T-helper 1 cell treated with Interleukin-12 subunit alpha and Interleukin-12 subunit beta and Interleukin-4 antibody, amounts not matched to agents 30 ng/mL and 1 ng/mL, for 36 hours (primary cell): Measurements from ENCODE around the gene CDK7. TPM values are rescaled to one million over a fixed set of nuclear protein-coding genes. Genes with fewer than 3 reads are reported as not detected.
"Not testable (repeated sequence)": the region's sequence is repeated elsewhere in the genome, so short reads cannot be mapped to it uniquely, and the experiment has no call there.

ENCODE experiments used
- intact Hi-C: fragments of 100-400 bp; cut with micrococcal nuclease; formaldehyde crosslinking; loops from one replicate; pipeline ENCODE4 v1.15.1; 2024
- total RNA-seq: library from RNA; stranded (reverse); gene quantifications from 2 replicates; pipeline ENCODE4 v1.2.3, GENCODE V29; 2022

Gene CDK7
- total RNA-seq, 1 donor from 2014 or later = 32.4 TPM

- intact Hi-C loops = loop anchor here (5.0 kb wide), 1 partner anchor 190 kb away; no protein-coding TSS in a partner anchor
These were observed 2.8 kb upstream of the CDK7 start for GRCh38 chr5:69231851-69232250.

GRCh38 chr5:69236733-69237132 is 2.0 kb downstream of the CDK7 start:
- intact Hi-C loops = not testable (repeated sequence)

DNA sequence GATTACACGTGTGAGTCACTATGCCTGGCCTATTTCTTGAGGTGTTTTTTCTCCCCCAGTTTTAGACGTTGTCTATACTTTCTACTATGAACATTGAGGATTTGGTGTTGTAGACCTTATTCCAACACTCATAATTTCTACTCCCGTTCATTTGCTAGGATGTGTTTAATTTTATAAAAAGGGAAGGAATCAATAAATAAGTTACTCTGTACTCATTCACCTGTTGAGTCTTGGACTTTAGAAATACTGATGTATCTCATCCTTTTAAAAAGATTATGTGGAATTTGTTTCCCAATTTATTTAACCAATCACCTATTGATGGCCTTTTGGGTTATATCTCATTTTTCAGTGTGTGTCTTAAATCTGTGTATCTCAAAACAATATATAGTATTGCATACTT is 3.2 kb downstream of the CDK7 start:
- intact Hi-C loops = no loop called here

GRCh38 chr5:69238760-69239251 is 4.1 kb downstream of the CDK7 start:
- intact Hi-C loops = no loop called here

DNA sequence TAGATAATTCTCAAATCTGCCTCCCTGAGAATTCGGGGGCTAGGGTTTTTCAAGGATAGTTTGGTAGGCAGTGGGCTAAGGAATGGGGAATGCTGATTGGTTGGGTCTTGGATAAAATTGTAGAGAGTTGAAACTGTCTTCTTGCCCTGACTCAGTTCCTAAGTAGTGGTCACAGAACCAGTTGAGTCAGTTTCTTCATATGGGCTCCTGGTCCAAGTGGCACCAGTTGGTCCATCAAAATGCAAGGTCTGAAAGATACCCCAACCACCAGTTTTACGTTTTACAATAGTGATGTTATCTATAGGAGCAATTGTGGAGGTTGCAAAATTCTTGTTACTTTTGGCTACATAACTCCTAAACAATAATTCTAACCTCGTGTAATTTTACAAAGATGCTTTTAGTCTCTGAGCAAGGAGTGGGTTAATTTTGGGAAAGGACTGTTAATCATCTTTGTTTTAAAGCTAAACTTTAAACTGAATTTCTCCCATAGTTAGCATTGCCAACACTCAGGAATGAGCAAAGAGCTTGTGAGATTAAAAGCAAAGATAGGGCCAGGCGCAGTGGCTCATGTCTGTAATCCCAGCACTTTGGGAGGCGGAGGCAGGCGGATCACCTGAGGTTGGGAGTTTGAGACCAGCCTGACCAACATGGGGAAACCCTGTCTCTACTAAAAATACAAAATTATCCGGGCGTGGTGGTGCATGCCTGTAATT is 7.7 kb downstream of the CDK7 start:
- intact Hi-C loops = no loop called here

DNA sequence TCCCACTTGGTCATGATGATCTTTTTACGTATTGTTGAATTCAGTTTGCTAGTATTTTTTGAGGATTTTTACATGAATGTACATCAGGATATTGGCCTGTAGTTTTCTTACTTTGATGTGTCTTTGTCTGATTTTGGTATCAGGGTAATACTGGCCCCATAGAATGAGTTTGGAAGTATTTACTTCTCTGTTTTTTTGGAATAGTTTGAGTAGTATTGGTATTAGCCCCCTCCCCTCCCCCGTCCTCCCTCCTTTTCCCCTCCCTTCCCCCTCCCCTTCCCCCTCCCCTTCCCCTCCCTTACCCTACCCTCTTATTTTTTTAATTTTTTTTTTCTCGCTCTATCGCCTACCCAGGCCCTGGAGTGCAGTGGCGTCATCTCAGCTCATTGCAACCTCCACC is 10.3 kb downstream of the CDK7 start:
- intact Hi-C loops = no loop called here

DNA sequence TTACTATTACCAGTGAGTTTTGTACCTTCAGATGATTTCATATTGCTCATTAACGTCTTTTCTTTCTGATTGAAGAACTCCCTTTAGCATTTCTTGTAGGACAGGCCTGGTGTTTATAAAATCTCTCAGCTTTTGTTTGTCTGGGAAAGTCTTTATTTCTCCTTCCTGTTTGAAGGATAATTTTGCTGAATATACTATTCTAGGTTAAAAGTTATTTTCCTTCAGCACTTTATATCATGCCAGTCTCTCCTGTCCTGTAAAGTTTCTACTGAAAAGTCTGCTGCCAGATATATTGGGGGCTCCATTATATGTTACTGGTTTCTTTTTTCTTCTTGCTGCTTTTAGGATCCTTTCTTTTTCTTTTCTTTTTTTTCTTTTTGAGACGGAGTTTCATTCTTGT is 13.3 kb downstream of the CDK7 start:
- intact Hi-C loops = no loop called here

DNA sequence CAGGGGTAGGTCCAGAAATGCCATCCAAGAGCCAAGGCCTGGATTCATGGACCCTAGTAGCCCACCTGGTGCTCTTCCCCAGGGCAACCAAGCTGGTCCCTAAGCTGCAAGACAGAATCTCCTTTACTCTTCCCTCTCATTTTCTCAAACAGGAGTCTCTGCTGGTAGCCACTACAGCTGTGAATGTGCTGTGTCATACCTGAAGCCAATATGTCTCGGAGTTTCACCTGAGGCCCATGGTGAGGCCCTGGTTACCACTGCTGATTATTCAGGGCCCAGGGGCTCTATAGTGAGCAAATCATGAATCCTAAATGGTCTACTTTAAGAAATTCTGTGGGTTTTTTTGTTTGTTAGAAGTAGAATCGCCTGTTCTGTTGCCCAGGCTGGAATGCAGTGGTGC is 15.9 kb downstream of the CDK7 start:
- intact Hi-C loops = no loop called here

DNA sequence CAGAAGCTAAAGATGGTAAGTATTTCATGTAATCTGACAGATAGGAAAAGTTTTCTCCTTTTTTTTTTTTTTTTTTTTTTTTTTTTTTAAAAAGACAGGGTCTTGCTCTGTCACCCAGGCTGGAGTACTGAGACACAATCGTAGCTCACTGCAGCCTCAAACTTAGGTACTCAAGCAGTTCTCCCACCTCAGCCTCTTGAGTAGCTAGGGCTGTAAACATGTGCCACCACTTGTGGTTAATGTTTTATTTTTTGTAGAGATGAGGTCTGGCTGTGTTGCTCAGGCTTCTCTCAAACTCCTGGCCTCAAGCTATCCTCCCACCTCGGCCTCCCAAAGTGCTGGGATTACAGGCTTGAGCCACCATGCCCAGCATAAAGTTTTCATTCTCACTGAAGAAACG is 17.8 kb downstream of the CDK7 start:
- intact Hi-C loops = no loop called here

DNA sequence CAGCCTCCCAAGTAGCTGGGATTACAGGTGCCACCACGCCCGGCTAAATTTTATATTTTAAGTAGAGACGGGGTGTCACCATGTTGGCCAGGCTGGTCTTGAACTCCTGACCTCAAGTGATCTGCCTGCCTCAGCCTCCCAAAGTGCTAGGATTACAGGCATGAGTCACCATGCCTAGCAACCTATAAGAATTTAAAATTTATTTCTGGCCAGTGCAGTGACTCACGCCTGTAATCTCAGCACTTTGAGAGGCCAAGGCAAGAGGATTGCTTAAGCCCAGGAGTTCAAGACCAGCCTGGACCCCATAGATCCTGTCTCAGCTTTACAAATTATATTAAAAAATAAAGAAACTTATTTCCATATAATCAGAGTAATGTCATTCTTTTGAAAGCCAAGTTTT is 21.3 kb downstream of the CDK7 start:
- intact Hi-C loops = not testable (repeated sequence)

- intact Hi-C loops = no loop called here
These were observed 22.9 kb downstream of the CDK7 start for GRCh38 chr5:69257577-69257976.

- intact Hi-C loops = no loop called here
These were observed 26.3 kb downstream of the CDK7 start for GRCh38 chr5:69261034-69261433.

DNA sequence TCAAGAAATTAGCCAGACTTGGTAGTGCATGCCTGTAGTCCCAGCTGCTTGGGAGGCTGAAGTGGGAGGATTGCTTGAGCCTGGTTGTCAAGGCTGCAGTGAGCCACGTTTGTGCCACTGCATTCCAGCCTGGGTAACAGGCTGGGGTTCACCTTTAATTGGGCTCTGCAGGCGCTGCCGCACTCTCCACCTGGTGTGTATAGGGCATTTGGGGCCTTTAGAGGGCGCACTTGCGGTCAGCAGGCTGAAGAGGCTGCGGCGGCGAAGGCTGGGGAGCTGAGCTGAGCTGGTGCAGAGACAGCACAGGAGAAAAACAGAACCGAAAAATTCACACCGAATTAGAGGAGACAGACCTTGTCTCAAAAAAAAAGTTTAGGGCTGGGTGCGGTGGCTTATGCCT is 31.2 kb downstream of the CDK7 start:
- intact Hi-C loops = no loop called here

DNA sequence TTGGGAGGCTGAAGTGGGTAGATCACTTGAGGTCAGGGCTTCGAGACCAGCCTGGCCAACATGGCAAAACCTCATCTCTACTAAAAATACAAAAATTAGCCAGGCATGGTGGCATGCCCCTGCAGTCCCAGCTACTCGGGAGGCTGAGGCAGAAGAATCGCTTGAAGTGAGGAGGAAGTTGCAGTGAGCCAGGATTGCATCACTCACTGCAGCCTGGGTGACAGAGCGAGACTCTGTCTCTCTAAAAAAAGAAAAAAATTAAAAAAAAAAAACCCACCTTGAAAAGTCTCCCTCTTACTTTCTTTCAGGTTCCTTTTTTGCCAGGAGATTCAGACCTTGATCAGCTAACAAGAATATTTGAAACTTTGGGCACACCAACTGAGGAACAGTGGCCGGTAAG is 34.2 kb downstream of the CDK7 start:
- intact Hi-C loops = no loop called here

DNA sequence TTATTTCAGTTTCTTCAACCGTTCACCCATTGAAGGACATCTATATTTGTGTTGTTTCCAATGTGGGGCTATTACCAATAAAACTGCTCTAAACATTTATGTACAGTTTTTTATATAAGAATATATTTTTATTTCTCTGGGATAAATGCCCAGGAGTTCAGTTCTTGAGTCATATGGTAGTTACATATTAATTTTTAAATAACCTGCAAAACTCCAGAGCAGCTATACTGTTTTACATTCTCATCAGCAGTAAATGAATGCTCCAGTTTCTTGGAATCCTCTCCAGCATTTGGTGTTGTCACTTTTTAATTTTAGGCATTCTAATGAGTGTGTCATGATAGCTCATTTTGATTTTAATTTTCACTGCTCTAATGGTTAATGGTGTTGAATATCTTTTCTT is 36.2 kb downstream of the CDK7 start:
- intact Hi-C loops = loop anchor here (5.0 kb wide), 1 partner anchor 61 kb away; the partner anchor contains the start of gene CCDC125

- intact Hi-C loops = loop anchor here (5.0 kb wide), 1 partner anchor 61 kb away; the partner anchor contains the start of gene CCDC125
These were observed 36.7 kb downstream of the CDK7 start for GRCh38 chr5:69271376-69271775.

- intact Hi-C loops = no loop called here
These were observed 40.9 kb downstream of the CDK7 start for GRCh38 chr5:69275563-69275962.

DNA sequence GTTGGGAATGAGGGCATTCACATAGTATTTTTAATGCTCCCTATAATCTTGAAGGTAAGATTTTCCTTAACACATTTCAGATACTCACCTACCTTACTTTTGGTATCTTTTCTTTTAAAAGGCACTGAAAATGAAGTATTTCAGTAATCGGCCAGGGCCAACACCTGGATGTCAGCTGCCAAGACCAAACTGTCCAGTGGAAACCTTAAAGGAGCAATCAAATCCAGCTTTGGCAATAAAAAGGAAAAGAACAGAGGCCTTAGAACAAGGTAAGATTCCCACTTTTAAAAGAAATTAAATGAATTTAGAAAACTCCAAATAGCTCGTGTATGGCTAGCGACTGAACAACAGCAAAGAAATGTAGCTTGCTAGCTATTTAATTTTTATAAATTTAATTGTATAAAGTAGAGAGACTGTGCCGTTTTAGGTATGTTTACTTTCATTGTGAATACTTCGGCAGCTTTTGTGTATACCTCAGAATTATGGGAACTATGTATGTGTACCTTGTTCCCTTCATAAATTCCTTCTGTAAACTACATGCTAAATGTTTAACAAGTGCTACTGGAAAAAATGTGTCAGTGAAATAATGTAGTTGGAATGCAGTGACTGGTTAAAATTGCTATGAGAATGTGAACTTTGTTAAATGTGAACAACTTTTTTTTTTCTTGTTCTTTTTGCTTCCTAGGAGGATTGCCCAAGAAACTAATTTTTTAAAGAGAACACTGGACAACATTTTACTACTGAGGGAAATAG is 41.9 kb downstream of the CDK7 start:
- intact Hi-C loops = no loop called here

DNA sequence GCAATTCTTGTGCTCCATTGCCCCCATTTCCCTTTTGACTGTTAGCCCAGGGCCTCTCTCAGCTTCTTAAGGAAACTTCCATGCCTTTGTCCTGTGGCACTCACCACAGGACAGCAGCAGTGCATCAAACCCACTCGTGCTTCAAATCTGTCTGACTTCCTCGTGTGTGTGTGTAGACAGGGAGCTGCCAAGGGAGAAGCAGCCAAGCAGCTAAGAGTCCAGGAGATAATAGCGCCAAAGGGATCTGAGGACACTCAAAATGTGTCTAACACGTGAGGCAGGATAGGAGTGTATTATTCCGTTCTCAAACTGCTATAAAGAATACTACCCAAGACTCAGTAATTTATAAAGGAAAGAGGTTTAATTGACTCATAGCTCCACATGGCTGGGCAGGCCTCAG is 44.8 kb downstream of the CDK7 start:
- intact Hi-C loops = no loop called here

DNA sequence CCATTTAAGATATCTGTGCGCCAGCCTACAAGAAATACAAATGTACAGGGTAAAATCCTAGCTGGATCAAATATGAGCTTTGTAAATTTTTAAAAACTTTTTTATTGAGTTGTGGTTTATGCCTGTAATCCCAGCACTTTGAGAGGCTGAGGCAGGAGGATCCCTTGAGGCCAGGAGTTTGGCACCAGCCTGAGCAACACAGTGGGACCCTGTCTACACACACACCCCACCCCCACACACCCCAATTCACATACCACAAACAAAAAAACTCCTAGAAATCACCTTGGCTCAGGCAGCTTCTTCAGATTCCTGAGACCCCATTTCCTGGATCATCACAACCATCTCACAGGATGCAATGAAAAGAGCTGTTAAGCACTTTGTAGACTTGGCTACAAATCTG is 46.4 kb downstream of the CDK7 start:
- intact Hi-C loops = no loop called here

DNA sequence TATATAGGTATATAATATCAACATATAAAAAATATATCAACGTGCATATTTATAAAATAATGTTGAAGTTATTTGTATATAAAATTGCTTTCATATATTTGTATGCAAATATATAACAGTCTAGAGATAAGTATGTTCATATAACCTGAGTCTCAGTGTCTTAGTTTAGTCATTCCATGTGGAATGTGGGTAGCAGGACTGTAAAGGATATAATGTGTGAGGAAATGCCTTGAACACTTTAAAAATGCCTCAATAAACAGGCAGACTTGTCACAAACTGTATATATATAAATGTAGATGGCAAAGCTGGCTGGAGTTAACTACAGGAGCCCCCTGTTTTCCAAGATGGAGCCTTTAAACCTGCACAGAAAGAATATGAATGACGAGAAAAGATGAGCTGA is 49.5 kb downstream of the CDK7 start:
- intact Hi-C loops = no loop called here

DNA sequence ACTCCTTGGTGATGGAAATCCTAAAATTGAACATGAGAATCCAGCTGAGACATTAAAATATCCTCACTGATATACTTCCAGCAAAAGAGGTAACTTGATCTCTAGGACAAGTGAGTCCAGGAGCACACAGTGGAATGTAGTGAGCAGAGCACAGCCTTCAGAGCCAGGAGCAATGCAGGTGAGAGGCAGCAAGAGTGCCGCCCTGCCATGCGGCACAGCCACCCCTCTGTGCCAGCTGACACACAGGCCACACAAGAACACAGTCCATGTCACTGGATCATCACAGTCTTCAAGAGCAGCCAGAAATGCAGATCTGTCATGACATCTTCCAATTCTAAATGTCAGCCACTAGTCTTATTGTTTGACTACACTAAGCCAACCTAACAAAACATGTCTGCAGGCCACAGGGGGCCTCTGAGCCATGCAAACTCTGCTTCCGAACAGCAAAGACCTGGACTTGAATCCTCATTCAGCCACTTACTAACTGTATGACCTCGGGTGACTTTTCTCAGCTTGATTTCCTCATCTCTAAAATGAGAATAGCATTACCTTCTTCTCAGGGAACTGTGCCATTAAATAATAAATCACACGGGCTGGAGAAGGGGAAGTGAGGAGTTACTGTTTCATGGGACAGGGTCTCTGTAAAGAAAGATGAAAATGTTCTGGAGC is 50.9 kb downstream of the CDK7 start:
- intact Hi-C loops = no loop called here
